Measurements from ENCODE around the gene MTMR3. TPM values are rescaled to one million over a fixed set of nuclear protein-coding genes. Genes with fewer than 3 reads are reported as not detected.

Gene MTMR3
- total RNA-seq, 1 experiment from 2014 or later = 26.8 TPM

DNA sequence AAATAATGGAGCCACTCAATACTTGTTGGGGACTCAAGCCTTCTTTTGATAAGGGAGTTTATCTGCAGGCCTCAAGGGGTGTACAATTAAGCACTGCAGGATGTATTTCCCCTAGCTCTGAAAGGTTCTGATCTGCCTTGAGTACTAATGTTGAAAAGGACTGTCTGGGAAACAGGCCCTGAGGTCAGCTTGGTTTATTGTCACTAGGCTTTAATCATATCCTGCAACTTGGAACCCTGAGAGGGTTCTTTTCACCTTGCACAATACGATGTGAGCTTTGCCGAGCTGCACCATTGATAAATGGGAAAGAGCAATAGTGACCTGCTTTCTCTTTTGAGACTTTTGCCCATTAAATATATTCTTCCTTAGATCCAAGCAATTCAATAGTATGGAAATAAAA is 165.7 kb downstream of the MTMR3 start:
- Histone ChIP-seq H3K4me3 (ENCODE audit: low read depth in 2 of 2, low read length in 2 of 2) (no peak overlapping the region), H3K9me3 (ENCODE audit: control insufficient read depth, insufficient read depth, low read depth, low read length) (no peaks in the 10 kb centered on the region), H3K27me3 (ENCODE audit: control insufficient read depth, insufficient read depth, low read length) (no peaks in the 10 kb centered on the region), H3K4me1 (ENCODE audit: control insufficient read depth, insufficient read depth, low read length) (peaks cover 3% of the 10 kb centered on the region; the same call in 1 of the 2 replicates), H3K36me3 (ENCODE audit: control insufficient read depth, insufficient read depth, low read length) (no peaks in the 10 kb centered on the region), H3K27ac (ENCODE audit: low read length) (no peak overlapping the region)
- no peak for TF ChIP-seq SIN3A (IDR thresholded peaks at IDR 0.05; ENCODE audit: borderline replicate concordance, insufficient read depth, low read depth, low read length)
- TF ChIP-seq POLR2AphosphoS5 (IDR thresholded peaks at IDR 0.05; ENCODE audit: low read depth, low read length) = no peak
- TF ChIP-seq TCF7L2 (IDR thresholded peaks at IDR 0.05; ENCODE audit: low read depth, low read length) = no peak
- TF ChIP-seq CTCF (IDR thresholded peaks at IDR 0.05) = no peak
- no peak for TF ChIP-seq REST (IDR thresholded peaks at IDR 0.05; ENCODE audit: insufficient read depth in 1 of 2, low read depth in 2 of 2, low read length in 1 of 2)
- ATAC-seq = no peak
- no TSS peak for BruUV-seq (replicated peaks)
- ChIA-PET POLR2A (no interaction called here), CTCF (no interaction called here)
- no peak for DNase-seq (ENCODE audit: low read depth, low spot score)
- in situ Hi-C loops (cut with HindIII; ENCODE audit: low pct_unique_long_range_greater_than_20kb, low sequenced_read_pairs) = no loop called here
- intact Hi-C loops (cut with micrococcal nuclease; ENCODE audit: unreplicated experiment) = no loop called here

DNA sequence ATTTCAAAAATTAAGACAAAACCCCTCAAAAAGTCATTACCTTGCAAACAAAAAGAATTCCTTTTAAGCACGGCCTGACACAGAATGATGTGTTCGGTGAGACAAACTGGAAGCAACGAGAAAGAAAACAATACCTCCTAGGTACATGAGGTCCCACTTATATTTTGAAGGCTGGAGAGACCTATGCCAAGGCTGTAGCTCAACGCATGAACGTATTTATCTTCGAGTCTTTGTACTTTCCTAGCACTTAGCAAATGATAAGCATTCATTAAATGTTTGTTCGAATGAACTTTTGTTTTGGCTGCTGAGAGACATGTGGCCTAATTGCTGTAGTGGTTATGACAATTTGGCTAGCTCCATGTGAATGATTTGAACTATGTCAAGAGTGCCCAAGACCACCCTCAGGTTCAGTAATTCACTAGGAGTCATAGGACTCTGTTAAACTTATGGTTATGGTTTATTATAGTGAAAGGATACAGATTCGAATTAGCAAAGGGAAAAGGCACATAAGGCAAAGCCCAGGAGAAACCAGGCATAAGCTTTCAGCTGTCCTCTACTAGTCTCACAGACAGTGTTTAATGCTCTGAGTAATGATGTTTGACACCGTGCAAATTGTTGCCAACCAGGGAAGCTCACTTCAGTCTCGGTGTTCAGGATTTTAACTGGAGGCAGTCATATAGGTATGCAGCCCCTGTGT is 171.2 kb downstream of the MTMR3 start:
- Histone ChIP-seq H3K27me3 (ENCODE audit: control insufficient read depth, insufficient read depth, low read length) (no peaks in the 10 kb centered on the region), H3K4me1 (ENCODE audit: control insufficient read depth, insufficient read depth, low read length) (no peaks in the 10 kb centered on the region), H3K36me3 (ENCODE audit: control insufficient read depth, insufficient read depth, low read length) (no peaks in the 10 kb centered on the region), H3K9me3 (ENCODE audit: control insufficient read depth, insufficient read depth, low read depth, low read length) (no peaks in the 10 kb centered on the region), H3K27ac (ENCODE audit: low read length) (no peak overlapping the region), H3K4me3 (ENCODE audit: low read depth in 2 of 2, low read length in 2 of 2) (no peak overlapping the region)
- ChIA-PET POLR2A (interaction anchor here (0.6 kb wide), 1 partner anchor 276 kb away, joined by 3 read pairs; no protein-coding TSS in a partner anchor), CTCF (no interaction called here)
- ATAC-seq (no peak), DNase-seq (ENCODE audit: low read depth, low spot score) (no peak)
- in situ Hi-C loops (cut with HindIII; ENCODE audit: low pct_unique_long_range_greater_than_20kb, low sequenced_read_pairs) = no loop called here
- intact Hi-C loops (cut with micrococcal nuclease; ENCODE audit: unreplicated experiment) = no loop called here
- no TSS peak for BruUV-seq (replicated peaks)
- TF ChIP-seq CTCF (IDR thresholded peaks at IDR 0.05) = no peak
- TF ChIP-seq TCF7L2 (IDR thresholded peaks at IDR 0.05; ENCODE audit: low read depth, low read length) = no peak
- no peak for TF ChIP-seq REST (IDR thresholded peaks at IDR 0.05; ENCODE audit: insufficient read depth in 1 of 2, low read depth in 2 of 2, low read length in 1 of 2)
- TF ChIP-seq SIN3A (IDR thresholded peaks at IDR 0.05; ENCODE audit: borderline replicate concordance, insufficient read depth, low read depth, low read length) = no peak
- TF ChIP-seq POLR2AphosphoS5 (IDR thresholded peaks at IDR 0.05; ENCODE audit: low read depth, low read length) = no peak

Measured in Panc1 (cell line).